ENCODE results near the gene EAF1. TPM values are rescaled to one million over a fixed set of nuclear protein-coding genes. Genes with fewer than 3 reads are reported as not detected.
"Not testable (repeated sequence)": the region's sequence is repeated elsewhere in the genome, so short reads cannot be mapped to it uniquely, and the experiment has no call there.

The EAF1 gene
- total and polyA plus RNA-seq, 7 donors: 7.2 to 17.8 (median 11.8) TPM

DNA sequence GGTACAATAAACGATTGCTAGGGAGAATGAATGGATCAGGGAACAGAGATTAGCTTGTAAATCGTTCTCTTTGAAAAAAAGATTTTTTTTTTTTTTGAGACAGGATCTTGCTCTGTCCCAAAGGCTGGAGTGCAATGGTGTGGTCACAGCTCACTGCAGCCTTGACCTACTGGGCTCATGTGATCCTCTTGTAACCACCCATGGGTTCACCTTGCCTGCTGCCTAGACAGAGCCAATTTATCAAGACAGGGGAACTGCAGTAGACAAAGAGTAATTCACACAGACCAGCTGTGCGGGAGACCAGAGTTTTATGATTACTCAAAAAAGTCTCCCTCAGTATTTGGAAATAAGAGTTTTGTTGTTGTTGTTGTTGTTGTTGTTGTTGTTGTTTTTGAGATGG lies 39.7 kb upstream of the EAF1 start:
- Histone ChIP-seq H3K36me3 (no peaks in the 10 kb centered on the region), H3K27ac (no peak overlapping the region), H3K4me1 (no peaks in the 10 kb centered on the region), H3K27me3 (no peaks in the 10 kb centered on the region), H3K4me3 (no peak overlapping the region), H3K9me3 (peaks cover 0 to 5% (median 2%) of the 10 kb centered on the region in 4 donors)
- intact Hi-C loops (cut with DNase I): no loop called here
- TF ChIP-seq, protein P1, sequence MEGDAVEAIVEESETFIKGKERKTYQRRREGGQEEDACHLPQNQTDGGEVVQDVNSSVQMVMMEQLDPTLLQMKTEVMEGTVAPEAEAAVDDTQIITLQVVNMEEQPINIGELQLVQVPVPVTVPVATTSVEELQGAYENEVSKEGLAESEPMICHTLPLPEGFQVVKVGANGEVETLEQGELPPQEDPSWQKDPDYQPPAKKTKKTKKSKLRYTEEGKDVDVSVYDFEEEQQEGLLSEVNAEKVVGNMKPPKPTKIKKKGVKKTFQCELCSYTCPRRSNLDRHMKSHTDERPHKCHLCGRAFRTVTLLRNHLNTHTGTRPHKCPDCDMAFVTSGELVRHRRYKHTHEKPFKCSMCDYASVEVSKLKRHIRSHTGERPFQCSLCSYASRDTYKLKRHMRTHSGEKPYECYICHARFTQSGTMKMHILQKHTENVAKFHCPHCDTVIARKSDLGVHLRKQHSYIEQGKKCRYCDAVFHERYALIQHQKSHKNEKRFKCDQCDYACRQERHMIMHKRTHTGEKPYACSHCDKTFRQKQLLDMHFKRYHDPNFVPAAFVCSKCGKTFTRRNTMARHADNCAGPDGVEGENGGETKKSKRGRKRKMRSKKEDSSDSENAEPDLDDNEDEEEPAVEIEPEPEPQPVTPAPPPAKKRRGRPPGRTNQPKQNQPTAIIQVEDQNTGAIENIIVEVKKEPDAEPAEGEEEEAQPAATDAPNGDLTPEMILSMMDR (IDR thresholded peaks at IDR 0.05): no peak
- TF ChIP-seq POLR2A (IDR thresholded peaks at IDR 0.05) (no peak), EP300 (IDR thresholded peaks at IDR 0.05) (no peak), POLR2AphosphoS5 (IDR thresholded peaks at IDR 0.05) (no peak)
- WGBS, 2 donors: 87% methylated on average over 3 of the region's 3 CpGs
- DNase-seq: no peak

DNA sequence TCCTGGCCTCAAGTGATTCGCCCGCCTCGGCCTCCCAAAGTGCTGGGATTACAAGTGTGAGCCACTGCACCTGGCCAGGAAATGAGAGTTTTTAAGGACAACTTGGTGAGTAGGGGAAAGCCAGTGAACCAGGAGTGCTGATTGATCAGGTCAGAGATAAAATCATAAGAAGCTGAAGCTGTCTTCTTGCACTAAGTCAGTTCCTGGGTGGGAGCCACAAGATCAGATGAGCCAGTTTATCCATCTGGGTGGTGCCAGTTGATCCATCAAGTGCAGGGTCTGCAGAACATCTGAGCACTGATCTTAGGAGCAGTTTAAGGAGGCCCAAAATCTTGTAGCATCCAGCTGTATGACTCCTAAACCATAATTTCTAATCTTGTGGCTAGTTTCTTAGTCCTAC lies 39.1 kb upstream of the EAF1 start:
- H3K4me3 ChIP-seq; intact Hi-C loops (cut with DNase I); H3K9me3 ChIP-seq; H3K27me3 ChIP-seq; H3K4me1 ChIP-seq; H3K27ac ChIP-seq; H3K36me3 ChIP-seq: not testable (repeated sequence)
- DNase-seq: peak; percentile 18
- 91 to 93% methylated on average over 3 of the region's 3 CpGs for WGBS, 2 donors

DNA sequence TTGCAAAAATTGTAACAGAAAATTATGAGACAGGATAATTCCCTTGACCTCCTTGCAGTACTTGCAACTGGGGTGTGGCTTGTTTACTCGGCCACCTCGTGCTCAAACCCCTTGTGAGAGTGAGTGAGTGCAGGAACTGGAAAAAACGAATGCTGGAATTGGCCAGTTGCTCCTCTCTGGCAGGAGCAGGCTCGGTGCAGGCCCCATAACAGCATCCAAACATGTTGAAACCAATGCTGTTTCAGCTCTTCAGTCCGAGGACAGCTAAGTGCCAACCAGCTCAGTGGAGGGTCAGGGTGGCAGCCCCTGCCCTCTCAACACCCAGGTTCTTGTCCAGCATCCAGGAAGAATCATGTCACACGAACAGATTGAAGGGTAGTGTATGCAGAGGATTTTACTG lies 36.9 kb upstream of the EAF1 start:
- no peak overlapping the region for H3K4me3 ChIP-seq
- WGBS, 2 donors: 30 to 63% methylated on average over 6 of the region's 6 CpGs
- H3K4me1 ChIP-seq: no peaks in the 10 kb centered on the region
- no peak for DNase-seq
- no peaks in the 10 kb centered on the region for H3K36me3 ChIP-seq
- TF ChIP-seq, protein P1 (IDR thresholded peaks at IDR 0.05): no peak
- no peak for TF ChIP-seq POLR2AphosphoS5 (IDR thresholded peaks at IDR 0.05)
- no peak for TF ChIP-seq POLR2A (IDR thresholded peaks at IDR 0.05)
- no peak for TF ChIP-seq EP300 (IDR thresholded peaks at IDR 0.05)
- H3K9me3 ChIP-seq: peaks cover 0 to 5% (median 2%) of the 10 kb centered on the region in 4 donors
- no peaks in the 10 kb centered on the region for H3K27me3 ChIP-seq
- no peak overlapping the region for H3K27ac ChIP-seq
- intact Hi-C loops (cut with DNase I): no loop called here

DNA sequence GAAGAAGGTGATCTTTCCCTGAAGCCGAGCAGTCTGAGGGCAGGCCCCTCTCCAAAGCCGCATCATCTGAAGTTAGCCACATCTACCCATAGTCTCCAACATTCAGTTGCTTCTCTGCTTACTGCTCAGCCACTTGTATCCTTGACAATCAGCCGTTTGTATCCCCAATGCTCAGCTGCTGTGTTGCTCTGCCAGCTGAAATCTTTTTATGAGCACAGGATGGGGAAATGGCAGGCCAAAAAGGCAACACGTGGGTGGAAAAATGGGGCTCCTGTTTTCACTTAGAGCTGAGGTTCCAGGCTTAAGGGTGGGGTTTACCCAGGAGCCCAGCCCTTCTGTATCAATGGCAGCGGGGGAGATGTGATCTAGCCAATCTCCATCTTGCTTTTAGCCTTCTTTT lies 36.4 kb upstream of the EAF1 start:
- Histone ChIP-seq H3K9me3 (peaks cover 0 to 4% (median 2%) of the 10 kb centered on the region in 4 donors), H3K4me3 (no peak overlapping the region), H3K36me3 (no peaks in the 10 kb centered on the region), H3K27ac (no peak overlapping the region), H3K4me1 (no peaks in the 10 kb centered on the region), H3K27me3 (no peaks in the 10 kb centered on the region)
- intact Hi-C loops (cut with DNase I): no loop called here
- DNase-seq: no peak
- TF ChIP-seq POLR2AphosphoS5 (IDR thresholded peaks at IDR 0.05) (no peak), EP300 (IDR thresholded peaks at IDR 0.05) (no peak), POLR2A (IDR thresholded peaks at IDR 0.05) (no peak)
- TF ChIP-seq, protein P1 (IDR thresholded peaks at IDR 0.05): no peak
- 72 to 82% methylated on average over 5 of the region's 5 CpGs for WGBS, 2 donors

DNA sequence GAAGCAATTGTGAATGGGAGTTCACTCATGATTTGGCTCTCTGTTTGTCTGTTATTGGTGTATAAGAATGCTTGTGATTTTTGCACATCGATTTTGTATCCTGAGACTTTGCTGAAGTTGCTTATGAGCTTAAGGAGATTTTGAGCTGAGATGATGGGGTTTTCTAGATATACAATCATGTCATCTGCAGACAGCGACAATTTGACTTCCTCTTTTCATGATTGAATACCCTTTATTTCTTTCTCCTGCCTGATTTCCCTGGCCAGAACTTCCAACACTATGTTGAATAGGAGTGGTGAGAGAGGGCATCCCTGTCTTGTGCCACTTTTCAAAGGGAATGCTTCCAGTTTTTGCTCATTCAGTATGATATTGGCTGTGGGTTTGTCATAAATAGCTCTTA lies 34.1 kb upstream of the EAF1 start:
- 73 to 93% methylated on average over 2 of the region's 2 CpGs for WGBS, 2 donors
- intact Hi-C loops (cut with DNase I); H3K4me3 ChIP-seq; H3K4me1 ChIP-seq; H3K9me3 ChIP-seq; H3K27me3 ChIP-seq; H3K36me3 ChIP-seq; DNase-seq; H3K27ac ChIP-seq: not testable (repeated sequence)

DNA sequence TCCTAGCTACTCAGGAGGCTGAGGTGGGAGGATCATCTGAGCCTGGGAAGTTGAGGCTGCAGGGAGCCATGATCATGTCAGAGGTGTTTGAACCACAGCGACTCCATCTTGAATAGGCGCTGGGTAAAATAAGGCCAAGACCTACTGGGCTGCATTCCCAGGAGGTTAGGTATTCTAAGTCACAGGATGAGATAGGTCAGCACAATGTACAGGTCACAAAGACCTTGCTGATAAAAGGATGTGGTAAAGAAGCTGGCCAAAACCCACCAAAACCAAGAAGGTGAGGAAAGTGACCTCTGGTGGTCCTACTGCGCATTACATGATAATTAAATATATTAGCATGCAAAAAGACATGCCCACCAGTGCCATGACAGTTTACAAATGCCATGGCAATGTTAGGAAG lies 28.7 kb upstream of the EAF1 start:
- TF ChIP-seq, protein P1 (IDR thresholded peaks at IDR 0.05): peak in 1 of 4 experiments; percentile 15
- H3K4me1 ChIP-seq; intact Hi-C loops (cut with DNase I); H3K9me3 ChIP-seq; H3K27me3 ChIP-seq; H3K4me3 ChIP-seq; H3K36me3 ChIP-seq; H3K27ac ChIP-seq: not testable (repeated sequence)
- peak; percentile 10 for DNase-seq
- 91 to 96% methylated on average over 3 of the region's 3 CpGs for WGBS, 2 donors
